ENCODE measurements around the gene PLEKHA7.
"Not testable (repeated sequence)": the region's sequence is repeated elsewhere in the genome, so short reads cannot be mapped to it uniquely, and the experiment has no call there.

PLEKHA7 gene

DNA sequence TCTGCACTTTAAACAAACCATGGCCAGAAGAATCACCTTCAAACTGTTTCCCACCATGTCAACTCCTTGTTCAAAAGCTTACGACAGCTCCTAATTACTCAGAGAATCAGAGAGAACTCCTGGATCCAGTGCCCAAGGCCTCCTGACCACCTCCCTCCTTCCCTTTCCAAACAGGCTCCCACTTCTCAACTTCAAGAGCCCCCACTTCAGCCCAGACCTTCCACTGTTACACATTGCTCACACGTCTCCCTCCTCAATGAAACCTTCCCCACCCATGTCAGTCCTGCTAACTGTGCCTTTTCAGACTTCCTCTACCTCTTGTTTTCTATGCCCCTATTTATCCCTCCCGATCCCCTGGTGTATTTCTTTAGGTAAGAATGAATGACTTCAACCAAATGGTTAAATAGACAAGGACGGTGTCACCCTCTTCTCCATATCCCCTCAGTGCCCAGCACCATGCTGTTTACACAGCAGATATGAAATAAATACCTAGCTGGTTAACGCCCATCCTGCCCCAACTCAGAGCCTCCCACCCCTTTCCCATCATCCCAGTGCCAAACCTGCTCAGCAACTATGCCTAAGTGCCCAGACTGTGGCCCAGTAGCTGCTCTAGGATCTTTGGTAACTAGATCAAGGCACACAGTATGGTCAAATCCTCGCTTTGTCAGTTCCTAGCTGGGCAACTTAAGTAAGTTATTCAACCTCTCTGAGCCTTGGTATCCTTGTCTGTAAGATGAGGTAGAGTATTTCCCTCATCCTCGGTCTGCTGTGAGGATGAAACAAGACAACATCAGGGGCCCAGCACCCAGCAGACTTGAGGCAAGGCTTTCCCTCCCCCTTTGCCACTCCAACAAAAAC lies 36.8 kb downstream of the PLEKHA7 start:
- DNase-seq (ENCODE audit: low read depth): no peak

DNA sequence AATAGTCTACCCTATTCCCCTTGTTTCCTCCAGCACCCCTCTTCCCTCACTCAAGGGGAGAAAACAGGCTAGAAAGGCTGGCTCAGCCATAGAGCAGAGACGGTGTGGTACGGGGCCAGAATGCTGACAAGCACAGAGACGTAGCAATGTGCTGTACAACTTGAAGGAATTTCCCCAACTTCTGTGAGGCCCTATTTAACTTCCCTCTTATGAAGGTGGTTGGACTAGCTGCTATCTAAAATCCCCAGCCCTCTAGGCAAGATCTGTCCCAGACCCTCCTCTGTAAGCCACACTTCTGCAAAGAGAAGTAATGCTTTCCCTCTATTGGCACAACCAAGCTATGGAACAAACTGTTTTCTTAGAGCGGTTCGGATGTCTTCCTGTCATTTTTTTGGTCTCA lies 37.8 kb downstream of the PLEKHA7 start:
- no peak for DNase-seq (ENCODE audit: low read depth)

DNA sequence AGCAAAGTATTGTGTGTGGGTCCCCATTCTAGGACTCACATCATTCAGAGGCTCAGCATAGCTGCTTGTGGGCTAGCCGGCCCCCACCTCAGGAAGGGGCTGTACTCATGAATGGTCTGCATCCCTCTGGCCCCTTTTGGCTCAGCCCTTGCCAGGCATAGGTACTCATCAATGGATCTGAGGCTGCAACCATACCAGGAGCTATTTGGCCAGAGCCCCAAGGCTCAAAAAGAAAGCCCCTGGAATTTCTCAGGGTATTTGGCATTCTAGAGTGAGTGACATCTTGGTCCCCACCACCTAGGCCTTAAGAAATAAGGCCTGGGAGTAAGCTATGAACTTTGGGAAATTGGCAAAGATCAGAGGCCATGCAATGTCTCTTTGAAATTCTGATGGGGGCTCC lies 38.3 kb downstream of the PLEKHA7 start:
- DNase-seq (ENCODE audit: low read depth): no peak

DNA sequence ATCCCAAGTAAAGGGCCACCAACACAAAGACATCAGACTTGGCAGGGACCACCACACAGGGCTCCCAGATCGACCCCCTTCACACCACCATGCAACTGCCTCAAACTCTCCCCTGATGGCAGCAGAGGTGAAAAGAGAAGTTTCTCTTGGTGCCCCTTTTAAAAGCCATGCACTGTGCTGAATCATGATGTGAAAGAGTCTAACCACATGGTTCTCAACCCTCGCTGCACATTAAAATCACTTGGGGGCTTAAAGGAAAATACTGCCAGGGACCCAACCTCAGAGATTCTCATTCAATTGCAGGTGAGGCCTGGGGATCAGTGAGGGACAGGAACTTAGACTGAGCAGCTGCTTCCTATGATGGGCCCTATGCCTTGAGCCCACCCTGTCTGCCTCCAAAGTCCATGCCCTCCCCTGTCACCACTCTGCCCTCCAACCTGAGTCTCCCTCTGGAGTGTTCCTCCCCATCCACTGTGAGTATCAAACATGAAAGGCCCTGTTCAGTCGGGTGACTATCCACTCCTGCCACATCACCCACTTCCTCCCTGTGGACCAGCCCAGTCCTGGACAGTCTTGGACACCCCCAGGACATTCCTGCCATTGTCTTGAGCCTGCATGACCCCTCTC lies 40.8 kb downstream of the PLEKHA7 start:
- no peak for DNase-seq (ENCODE audit: low read depth)

DNA sequence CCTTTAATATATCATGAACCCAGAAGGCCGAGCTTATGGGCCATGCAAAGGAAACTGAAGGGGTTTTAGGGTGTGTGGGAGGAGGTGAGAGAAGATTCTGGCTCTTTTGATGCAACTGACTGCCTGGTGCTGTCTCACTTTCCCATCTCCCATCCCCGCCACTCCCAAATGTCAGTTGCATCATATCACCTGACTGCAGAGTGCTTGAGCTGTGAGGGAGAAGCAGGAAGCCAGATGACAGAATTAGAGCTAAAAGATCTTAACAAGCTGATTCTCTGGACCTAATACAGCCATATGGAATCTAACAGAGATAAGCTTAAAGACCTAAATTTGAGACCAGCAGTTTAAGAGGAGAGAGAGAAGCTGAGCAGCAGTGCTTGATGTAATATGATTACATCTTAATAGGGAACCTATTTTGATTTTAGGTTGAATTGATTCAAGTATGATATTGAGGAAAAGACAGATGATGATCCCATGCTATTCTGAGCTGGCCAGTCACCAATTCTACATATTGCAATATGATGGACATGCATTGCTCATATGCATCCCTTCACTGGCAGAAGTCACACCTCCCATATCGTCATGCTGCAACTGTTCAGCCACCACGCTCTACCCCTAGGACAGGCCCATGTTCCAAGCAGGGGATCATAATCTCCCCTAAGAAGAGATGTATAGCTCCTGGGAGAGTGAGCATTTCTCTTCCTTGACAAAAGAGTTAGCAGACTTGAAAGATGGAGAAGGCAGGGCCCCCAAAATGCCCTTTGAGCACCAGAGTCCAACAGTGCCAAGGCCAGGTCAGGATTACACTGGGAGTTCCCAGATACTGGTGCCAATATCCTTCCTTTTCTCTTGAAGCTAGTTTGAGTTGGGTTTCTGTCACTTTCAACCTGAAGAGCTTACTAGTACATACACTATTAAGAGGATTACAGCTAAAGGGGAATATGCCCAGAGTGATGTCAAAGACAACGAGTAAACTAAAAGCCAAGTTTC lies 44.9 kb downstream of the PLEKHA7 start:
- DNase-seq (ENCODE audit: low read depth): no peak

DNA sequence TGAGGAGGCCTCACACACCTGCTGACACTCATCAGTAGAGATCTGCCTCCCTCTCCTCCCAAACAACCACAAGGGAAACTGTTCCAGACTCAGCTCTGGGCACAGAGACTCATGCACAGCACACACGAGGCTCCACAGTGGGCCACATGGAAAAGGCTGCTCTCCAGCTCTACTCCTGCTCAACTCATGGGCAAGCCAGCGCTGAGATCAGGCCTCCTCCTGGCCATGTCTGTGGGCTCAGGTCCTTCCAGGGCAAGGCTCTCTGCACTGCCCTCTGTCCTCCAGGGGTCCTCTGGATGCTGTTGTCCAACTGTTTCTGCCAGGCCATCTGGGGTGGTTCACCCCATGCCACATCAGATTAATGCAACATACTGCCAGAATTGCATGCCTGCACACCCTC lies 46.0 kb downstream of the PLEKHA7 start:
- DNase-seq (ENCODE audit: low read depth): no peak

DNA sequence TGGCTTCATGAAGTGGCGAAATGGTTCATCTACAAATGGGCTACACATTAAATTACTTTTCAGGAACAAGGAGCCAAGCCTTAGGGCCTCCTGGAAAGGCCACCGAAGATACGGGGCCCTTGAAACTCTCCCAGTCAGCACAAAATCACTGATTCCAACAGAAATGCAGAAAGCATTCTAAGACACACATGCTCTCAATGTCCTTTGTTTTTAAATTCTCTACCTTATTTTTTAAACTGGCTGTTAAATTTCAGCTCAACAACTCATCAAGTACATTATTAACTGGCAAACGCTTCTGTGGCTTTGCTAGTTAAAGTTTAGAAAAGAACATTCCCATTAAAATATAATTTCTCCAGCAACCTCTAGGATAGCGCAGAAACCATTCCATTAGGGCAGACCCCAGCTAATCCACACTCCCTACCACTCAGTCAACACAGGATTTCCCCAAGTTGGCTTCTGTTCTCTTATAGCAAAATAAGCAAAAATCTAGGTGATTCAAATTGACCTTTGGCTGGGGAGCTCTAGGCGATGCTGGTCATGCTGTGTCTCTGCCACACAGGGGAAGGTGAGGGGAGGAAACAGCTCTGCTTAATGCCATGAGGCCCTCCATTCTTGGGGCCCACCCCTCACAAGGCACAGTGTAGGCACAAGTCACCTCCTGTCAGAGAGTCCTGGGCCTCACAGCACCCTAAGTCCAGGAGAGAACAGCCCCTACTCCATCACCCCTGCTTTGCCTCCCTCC lies 47.1 kb downstream of the PLEKHA7 start:
- no peak for DNase-seq (ENCODE audit: low read depth)

DNA sequence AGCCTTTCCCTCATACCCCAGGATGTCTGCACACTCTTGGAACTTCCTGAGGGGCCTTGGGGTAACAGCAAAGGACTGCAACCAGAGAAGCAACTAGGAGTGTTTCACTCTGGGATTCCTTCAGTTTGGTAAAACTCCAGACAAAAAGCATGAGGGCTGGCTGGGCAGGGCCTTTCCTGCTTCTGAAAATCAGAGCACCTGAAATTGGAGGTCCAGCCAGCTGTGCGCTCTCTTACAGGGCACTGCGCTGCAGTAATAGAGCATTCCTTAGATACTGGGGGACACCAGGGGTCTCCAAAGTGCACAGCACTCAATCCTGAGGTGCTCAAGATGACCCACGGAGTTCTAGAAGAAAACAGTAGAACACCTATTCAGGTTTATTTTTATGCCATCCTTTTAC lies 49.7 kb downstream of the PLEKHA7 start:
- DNase-seq (ENCODE audit: low read depth): no peak

DNA sequence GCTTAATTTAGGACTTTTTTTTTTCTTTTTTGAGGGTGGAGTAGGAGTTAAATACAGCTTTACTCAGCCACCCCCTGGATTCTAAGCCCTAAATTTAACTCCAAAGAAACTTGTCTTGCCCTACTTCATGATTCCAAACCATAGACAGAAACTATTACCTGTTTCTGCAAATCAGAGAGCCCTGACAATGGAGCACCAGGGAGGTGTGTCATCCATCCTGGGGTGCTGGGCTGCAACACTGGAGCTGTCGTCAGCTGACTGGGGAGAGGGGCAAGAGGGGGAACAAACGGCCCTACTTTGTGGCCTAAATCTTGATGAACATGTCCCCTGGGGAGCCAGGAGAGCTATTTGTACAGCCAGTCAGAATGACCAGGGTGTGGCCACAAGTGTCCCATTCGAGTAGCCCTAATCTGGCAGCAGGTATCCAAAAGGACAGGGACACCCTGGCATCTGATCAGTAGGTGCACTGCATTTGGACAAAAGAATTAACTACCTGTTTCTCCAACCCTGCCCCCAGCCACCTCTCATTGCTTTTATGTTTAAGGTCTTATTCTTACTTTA lies 50.8 kb downstream of the PLEKHA7 start:
- DNase-seq (ENCODE audit: low read depth): no peak

DNA sequence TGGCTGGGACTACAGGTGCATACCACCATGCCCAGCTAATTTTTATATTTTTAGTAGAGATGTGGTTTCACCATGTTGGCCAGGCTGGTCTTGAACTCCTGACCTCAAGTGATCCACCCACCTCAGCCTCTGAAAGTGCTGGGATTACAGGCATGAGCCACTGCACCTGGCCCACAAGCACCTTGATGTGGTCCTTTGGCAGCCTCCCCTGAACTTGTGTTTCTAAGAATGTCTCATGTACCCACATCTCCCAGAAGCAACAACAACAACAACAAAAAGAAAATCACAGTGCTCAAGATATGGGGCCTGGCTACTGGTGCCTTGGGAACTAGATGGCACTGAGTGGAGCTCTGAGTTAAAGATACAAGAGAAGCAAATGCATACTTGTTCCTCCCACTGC lies 51.6 kb downstream of the PLEKHA7 start:
- not testable (repeated sequence) for DNase-seq (ENCODE audit: low read depth)

DNA sequence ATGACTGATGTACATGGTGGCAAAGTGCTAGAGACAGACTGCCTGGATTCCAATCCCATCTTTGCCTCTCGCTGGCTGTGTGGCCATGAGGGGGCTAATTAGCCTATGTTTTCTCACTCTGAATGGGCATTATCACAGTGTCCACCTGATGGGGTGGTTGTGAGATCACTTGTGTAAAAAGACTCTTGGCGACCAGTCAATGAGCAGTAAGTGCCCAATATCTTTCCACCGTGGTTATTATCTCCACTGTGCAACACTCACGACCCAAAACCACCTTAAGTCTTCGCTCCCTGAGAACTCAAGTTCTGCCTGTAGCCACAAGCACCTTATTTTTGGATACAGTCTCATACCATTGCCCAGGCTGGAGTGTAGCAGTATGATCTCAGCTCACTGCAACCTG lies 52.1 kb downstream of the PLEKHA7 start:
- DNase-seq (ENCODE audit: low read depth): no peak

DNA sequence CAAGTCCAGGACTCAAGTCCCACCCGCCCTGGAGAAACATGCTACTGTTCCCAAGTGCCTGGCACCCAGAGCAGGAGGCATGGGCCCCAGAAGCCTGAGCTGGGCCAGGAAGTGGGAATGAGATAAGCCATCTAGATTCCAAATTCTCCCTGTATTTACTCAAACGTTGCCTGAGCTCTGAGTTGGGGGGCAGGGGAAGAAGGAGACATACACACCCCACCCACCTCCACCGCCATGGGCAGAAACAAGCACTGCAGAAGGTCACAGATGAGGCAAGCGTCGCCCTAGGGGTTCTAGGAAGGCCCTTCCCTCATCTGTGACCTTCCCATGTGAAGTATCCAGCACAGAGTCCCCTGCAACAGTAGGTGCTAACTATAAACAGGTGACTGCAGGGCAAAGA lies 54.0 kb downstream of the PLEKHA7 start:
- DNase-seq (ENCODE audit: low read depth): no peak

DNA sequence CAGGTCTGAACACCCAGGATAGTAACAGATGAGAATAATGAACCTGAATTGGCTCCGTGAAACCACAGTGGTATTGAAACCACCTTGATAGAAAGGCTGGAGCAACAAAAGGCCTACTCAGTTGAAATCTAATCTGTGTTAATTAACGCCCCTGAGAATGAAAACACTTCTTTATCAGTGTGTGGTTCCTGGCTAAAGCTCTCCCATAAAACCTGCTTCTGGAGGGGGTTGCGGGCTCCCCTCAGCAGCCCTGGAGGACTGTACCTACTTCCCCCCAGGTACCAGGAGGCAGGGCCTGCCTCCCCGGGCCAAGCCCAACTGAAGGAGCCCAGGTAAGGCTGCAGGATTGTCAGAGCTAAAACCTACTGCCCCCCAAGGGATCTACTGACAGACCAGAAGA lies 54.6 kb downstream of the PLEKHA7 start:
- DNase-seq (ENCODE audit: low read depth): no peak

DNA sequence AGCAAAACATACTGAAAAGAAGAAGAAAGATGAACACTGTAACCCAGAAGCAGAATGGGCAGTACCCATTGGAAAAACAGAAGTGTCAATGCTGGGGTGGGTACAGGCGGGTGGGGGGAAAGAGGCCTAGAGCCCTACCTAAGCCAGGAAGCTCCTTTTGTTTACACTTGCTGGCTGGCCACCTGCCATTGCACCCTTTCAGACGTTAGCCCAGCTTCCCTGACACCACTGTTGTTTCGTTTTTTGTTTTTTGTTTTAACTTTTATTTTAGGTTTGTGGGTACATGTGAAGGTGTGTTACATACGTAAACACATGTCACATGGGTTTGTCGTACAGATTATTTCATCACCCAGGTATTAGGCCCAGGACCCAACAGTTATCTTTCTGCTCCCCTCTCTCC lies 55.4 kb downstream of the PLEKHA7 start:
- no peak for DNase-seq (ENCODE audit: low read depth)

DNA sequence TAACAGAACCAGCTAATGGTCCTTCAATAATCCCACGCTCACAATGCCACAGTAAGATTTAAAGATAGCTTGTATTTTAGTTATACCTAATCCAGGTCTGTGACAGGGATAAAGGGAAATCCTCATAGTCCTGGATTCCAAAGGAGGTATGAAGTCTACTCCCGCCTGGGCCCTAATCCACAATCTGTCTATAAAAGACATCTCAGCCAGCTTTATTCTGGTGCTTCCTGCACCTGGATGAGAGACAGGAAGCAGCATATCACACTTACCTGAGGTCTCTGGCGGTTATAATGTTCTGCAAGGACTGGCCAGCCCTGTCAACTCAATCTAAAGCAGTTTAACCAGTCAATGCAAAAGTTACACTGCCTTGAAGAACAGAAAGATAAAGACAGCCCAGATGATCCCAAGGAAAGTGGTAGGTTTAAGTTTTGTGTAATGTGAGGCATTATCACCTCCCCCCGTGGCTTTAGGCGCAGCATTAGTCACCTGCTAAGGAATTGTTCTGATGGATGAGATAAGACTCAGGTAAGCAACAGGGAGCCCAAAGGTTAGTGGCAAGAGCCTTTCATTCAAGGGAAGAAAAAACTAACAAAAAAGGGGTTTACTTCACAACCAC lies 57.6 kb downstream of the PLEKHA7 start:
- DNase-seq (ENCODE audit: low read depth): no peak

DNA sequence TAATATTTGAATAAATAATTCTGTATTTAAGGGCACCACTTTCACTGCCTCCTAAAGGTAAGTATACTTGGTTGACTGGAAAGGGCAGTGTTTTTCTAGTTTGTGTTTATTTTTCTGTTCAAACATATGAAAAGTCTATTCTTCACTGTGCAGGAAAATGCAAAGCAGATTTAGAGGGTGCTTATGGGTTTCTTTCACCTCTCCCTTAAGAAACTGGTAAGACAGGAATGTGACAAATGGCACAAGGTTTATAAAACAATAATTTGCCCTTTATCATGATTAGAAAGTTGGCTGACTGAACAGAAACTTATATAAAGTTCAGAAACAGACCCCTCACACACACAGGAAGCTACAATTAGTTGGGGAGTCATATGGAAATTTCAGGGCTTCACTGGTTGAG lies 60.6 kb downstream of the PLEKHA7 start:
- DNase-seq (ENCODE audit: low read depth): no peak

DNA sequence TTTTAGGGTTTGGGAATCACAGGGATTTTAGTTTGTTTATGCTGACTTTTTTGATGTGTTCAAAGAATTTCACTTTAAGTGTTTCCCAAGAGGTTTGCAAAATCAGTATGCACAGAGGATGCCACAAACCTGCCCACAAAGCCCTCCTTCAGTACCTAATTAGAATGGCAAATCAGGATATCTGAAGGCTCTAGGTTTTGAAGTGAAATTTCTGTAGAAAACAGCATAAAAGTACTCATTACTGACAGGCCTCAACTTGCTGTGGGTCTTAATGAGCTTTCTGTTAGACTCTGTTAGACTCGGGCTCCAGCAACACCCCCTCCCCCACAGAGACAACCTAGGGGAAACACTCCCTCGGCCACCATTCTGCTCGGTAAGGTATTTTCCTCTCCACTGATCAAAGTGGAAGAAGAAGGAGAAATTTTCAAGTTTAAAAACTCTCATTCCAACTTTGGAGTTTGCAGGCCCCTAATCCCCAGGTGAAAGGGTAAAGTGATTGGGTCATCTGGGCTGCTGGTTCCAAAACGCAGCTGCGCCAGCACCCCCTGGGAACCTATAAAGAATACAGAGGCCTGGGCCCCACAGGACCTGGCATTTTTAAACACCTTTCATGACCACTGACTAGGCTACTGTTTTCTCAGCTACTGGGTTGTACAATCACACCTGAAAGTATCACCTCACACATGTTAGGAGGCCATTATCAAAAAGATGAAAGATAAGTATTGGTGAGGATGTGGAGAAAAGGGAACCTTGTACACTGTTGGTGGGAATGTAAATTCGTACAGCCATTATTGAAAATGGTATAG lies 67.5 kb downstream of the PLEKHA7 start:
- DNase-seq (ENCODE audit: low read depth): no peak

DNA sequence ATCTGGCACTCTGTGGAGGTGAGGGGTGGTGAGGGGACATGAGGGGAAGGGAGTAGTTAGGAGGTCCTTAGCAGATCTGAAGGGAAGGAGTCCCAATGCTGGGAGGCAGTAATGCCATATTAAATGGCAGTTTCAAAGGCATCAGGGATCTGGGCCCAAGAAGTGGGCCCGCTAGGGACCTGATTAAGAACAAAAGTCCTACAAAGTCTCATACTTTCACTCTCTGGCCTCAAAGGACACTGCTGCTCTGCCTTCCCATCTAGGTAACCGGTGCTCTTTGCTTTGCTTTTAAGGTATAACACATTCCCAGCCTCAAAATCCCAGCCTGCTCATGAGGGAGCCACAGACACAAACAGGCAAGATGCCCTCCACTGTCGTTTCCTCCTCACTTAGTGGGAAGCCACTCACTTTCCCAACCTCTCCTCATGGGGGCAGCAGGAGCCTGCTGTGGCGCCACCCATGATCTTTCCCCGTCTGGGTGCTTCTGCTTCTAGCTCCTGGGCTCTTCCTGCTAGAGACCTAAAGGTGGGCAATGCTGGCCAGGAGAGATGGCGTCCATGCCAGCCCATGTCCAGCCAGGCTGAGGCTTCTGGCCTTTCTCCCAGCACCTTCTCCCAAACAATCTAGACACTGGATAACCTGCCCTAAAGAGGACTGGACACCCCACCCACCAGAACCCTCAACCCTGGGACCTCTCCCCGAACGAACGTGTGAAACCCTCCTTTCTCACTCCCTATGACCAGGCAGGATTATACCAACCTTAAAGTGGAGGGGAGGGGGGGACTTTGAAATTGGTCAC lies 68.3 kb downstream of the PLEKHA7 start:
- peak; percentile 24 for DNase-seq (ENCODE audit: low read depth)

DNA sequence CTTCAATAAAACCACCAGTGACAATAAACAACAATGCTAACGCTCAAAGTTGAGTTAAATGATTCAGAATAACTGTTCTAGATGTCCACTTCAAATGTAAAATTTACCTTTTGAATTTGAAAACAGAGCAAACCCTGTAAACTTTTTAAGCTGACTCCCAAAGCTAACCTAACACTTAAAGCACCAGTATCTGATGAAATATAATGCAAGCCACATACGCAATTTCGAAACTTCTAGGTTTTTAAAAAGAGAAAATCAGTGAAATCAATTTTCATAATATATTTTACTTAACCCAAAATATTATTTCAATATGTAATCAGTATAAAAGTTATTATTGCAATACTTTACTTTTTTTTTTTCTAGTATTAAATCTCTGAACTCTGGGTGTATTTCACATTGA lies 71.3 kb downstream of the PLEKHA7 start:
- DNase-seq (ENCODE audit: low read depth): no peak

All from fibroblast of gingiva (primary cell).